HG03280 (cell line): ENCODE results near the gene NARF.
"Not testable (repeated sequence)": the region's sequence is repeated elsewhere in the genome, so short reads cannot be mapped to it uniquely, and the experiment has no call there.

Source experiments
- ATAC-seq: cut with Tn5 transposase; IDR thresholded peaks from one replicate; pipeline ENCODE4 v1.9.1; 2021; ENCODE audit warnings: mild to moderate bottlenecking, moderate library complexity; ENCODE audit not compliant: unreplicated experiment

Gene NARF

GRCh38 chr17:82529914-82530300 lies 71.4 kb downstream of the NARF start:
- no peak for ATAC-seq

- ATAC-seq: no peak
Measured at GRCh38 chr17:82531431-82531881, 72.9 kb downstream of the NARF start.

GRCh38 chr17:82534401-82534812 lies 75.9 kb downstream of the NARF start:
- ATAC-seq: no peak

GRCh38 chr17:82536512-82537201 lies 78.1 kb downstream of the NARF start:
- no peak for ATAC-seq

GRCh38 chr17:82537228-82537627 lies 78.7 kb downstream of the NARF start:
- ATAC-seq: not testable (repeated sequence)

- not testable (repeated sequence) for ATAC-seq
Measured at GRCh38 chr17:82539076-82539475, 80.5 kb downstream of the NARF start.
